GM18867 (cell line): ENCODE measurements around the gene ANTXR1.

Experiments used
- ATAC-seq: cut with Tn5 transposase; IDR thresholded peaks from one replicate; pipeline ENCODE4 v1.9.1; 2021; ENCODE audit warnings: mild to moderate bottlenecking, moderate library complexity; ENCODE audit not compliant: unreplicated experiment

ANTXR1 gene

GRCh38 chr2:69001879-69002278, 11.1 kb upstream of the ANTXR1 start:
- ATAC-seq, result no peak

GRCh38 chr2:69003731-69004130, 9.2 kb upstream of the ANTXR1 start:
- no peak for ATAC-seq

GRCh38 chr2:69007169-69007568, 5.8 kb upstream of the ANTXR1 start:
- no peak for ATAC-seq

- no peak for ATAC-seq
Observed at GRCh38 chr2:69007603-69008002, 5.4 kb upstream of the ANTXR1 start.

GRCh38 chr2:69010437-69011194, 2.4 kb upstream of the ANTXR1 start:
- ATAC-seq, result no peak

- ATAC-seq, result no peak
Observed at GRCh38 chr2:69011611-69012157, 1.3 kb upstream of the ANTXR1 start.

GRCh38 chr2:69012310-69013141, 453 bp upstream of the ANTXR1 start:
- no peak for ATAC-seq

GRCh38 chr2:69013840-69014821, 1.2 kb downstream of the ANTXR1 start:
- no peak for ATAC-seq

GRCh38 chr2:69017080-69017479, 4.1 kb downstream of the ANTXR1 start:
- ATAC-seq, result no peak

- ATAC-seq, result no peak
Observed at GRCh38 chr2:69017835-69018234, 4.9 kb downstream of the ANTXR1 start.

- no peak for ATAC-seq
Observed at GRCh38 chr2:69018678-69019095, 5.7 kb downstream of the ANTXR1 start.

- ATAC-seq, result no peak
Observed at GRCh38 chr2:69020496-69021426, 7.8 kb downstream of the ANTXR1 start.

GRCh38 chr2:69021727-69022126, 8.7 kb downstream of the ANTXR1 start:
- no peak for ATAC-seq

- ATAC-seq, result no peak
Observed at GRCh38 chr2:69022548-69022947, 9.6 kb downstream of the ANTXR1 start.

GRCh38 chr2:69023236-69023635, 10.3 kb downstream of the ANTXR1 start:
- no peak for ATAC-seq

- ATAC-seq, result peak; percentile 62
Observed at GRCh38 chr2:69026026-69026425, 13.0 kb downstream of the ANTXR1 start.

GRCh38 chr2:69026691-69027459, 13.9 kb downstream of the ANTXR1 start:
- no peak for ATAC-seq

- no peak for ATAC-seq
Observed at GRCh38 chr2:69030800-69031428, 17.9 kb downstream of the ANTXR1 start.
